Measurements from ENCODE around the gene MMP25.
"Not testable (repeated sequence)": the region's sequence is repeated elsewhere in the genome, so short reads cannot be mapped to it uniquely, and the experiment has no call there.

The MMP25 gene

GRCh38 chr16:3072148-3072547, 25.8 kb downstream of the MMP25 start:
- not testable (repeated sequence) for DNase-seq (ENCODE audit: low read depth in 2 of 2)

- DNase-seq (ENCODE audit: low read depth in 2 of 2), result not testable (repeated sequence)
These were observed 26.4 kb downstream of the MMP25 start for GRCh38 chr16:3072576-3073263.

GRCh38 chr16:3073448-3073847, 27.1 kb downstream of the MMP25 start:
- no peak for DNase-seq (ENCODE audit: low read depth in 2 of 2)

GRCh38 chr16:3074860-3075522, 28.6 kb downstream of the MMP25 start:
- DNase-seq (ENCODE audit: low read depth in 2 of 2), result peak; percentile 52 to 60

DNA sequence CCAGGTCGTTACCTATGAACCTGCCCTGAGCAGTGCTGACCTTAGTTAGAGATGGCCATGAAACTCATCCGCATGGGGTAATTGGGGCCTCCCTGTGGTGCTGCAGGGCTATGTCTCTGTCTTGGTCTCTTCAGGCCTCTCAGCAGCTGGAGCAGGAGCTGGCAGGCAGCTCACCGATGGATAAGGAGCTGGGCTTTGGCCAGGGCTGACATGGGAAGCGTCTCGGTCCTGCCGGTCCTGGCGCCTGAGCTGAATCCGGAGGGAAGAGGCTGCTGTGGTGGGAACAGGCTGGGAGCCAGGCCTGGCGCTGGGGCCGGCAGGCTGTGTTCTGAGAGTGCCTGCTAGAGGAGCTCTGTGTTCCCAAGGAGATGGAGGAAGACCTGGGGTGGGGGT, 29.2 kb downstream of the MMP25 start:
- no peak for DNase-seq (ENCODE audit: low read depth in 2 of 2)

GRCh38 chr16:3075946-3076345, 29.6 kb downstream of the MMP25 start:
- DNase-seq (ENCODE audit: low read depth in 2 of 2), result not testable (repeated sequence)

DNA sequence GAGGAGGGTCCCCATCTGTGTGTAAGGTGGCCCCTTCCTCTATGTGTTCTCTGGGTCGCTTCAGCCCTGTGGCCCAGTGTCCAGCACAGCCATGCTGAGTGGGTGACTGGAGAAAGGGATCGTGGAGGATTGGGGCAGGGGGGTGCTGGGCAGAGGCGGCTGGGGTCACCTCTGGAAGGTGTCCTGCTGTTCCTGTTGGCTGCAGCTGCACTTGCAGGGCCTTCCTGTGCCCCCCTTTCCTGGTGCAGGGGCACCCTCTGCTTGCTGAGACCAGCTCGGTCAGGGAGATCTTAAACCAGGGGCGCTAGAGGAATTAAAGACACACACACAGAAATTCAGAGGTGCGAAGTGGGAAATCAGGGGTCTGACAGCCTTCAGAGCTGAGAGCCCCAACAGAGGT, 30.2 kb downstream of the MMP25 start:
- DNase-seq (ENCODE audit: low read depth in 2 of 2), result no peak

- no peak for DNase-seq (ENCODE audit: low read depth in 2 of 2)
These were observed 33.7 kb downstream of the MMP25 start for GRCh38 chr16:3080024-3080423.

DNA sequence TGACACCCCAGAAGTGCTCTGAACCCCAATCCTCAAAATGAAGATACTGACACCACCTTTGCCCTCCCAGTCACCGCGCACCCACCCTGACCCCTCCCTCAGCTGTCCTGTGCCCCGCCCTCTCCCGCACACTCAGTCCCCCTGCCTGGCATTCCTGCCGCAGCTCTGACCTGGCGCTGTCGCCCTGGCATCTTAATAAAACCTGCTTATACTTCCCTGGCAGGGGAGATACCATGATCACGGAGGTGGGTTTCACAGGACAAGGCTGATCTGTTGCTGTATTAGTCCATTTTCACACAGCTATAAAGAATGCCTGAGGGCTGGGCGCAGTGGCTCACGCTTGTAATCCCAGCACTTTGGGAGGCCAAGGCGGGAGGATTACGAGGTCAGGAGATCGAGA, 35.6 kb downstream of the MMP25 start:
- DNase-seq (ENCODE audit: low read depth in 2 of 2), result not testable (repeated sequence)

DNA sequence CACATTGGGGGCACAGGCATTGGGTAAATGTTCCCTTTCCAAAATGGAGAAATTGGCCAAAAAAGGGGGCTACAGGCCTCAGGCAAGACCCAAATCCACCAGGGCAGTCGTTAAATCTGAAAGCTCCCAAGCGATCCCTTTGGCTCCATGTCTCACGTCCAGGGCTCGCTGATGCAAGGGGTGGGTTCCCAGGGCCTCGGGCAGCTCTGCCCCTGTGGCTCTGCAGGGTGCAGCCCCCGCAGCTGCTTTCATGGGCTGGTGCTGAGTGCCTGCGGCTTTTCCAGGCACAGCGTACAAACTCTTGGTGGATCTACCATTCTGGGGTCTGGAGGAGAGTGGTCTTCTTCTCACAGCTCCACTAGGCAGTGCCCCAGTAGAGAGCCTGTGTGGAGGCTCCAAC, 37.0 kb downstream of the MMP25 start:
- not testable (repeated sequence) for DNase-seq (ENCODE audit: low read depth in 2 of 2)

- no peak for DNase-seq (ENCODE audit: low read depth in 2 of 2)
These were observed 38.1 kb downstream of the MMP25 start for GRCh38 chr16:3084491-3084890.

DNA sequence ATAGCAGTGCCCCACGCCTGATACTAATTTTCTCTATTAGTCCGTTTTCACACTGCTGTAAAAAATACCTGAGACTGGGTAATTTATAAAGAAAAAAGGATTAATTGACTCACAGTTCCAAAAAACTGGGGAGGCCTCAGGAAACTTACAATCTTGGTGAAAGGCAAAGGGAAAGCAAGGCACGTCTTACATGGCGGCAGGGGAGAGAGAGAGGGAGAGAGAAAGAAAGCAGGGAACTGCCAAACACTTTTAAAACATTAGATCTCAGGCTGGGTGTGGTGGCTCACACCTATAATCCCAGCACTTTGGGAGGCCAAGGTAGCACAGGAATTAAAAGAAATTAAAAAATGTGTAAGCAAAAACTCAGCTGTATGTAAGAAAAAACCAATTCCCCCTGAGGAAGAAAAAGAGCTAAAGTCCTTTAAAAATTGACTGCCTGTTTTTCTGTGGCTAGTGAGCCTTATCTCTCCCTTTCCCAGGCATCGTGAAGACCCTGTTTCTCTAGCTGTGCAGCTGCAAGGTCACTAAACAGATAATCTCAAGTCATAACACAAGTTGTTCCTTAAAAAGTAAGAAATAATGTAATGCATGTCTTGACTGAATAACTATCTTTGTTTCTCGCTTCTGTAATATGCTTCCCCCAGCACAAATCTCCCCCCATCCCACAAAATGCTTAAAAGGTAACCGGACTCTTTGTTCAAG, 38.8 kb downstream of the MMP25 start:
- DNase-seq (ENCODE audit: low read depth in 2 of 2), result no peak

DNA sequence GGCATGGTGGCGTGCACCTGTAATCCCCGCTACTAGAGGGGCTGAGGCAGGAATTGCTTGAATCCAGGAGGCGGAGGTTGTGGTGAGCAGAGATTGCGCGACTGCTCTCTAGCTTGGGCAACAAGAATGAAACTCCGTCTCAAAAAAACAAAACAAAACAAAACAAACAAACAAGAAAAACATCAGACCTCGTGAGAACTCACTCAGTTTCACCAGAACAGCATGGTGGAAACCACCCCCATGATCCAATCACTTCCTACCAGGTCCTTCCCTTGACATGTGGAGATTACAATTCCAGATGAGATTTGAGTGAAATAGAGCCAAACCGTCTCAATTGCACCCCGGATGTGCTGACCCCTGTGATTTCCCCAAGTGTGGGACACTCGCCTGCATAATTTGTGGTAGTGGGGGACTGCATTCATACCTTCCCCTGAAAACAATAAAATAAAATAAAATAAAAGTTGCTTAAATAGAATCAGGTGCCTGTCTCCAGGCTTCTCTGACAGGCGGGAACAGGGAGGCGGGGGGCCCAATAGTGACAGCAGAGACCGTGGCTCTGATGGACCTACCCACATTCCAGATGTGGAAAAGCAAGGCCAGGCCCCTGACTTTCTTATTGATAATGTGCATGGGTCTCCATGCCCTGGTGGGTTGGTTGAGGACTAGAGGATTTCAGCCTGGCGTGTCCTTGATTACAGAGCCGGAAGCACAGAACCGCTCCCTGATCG, 39.7 kb downstream of the MMP25 start:
- DNase-seq (ENCODE audit: low read depth in 2 of 2), result no peak

DNA sequence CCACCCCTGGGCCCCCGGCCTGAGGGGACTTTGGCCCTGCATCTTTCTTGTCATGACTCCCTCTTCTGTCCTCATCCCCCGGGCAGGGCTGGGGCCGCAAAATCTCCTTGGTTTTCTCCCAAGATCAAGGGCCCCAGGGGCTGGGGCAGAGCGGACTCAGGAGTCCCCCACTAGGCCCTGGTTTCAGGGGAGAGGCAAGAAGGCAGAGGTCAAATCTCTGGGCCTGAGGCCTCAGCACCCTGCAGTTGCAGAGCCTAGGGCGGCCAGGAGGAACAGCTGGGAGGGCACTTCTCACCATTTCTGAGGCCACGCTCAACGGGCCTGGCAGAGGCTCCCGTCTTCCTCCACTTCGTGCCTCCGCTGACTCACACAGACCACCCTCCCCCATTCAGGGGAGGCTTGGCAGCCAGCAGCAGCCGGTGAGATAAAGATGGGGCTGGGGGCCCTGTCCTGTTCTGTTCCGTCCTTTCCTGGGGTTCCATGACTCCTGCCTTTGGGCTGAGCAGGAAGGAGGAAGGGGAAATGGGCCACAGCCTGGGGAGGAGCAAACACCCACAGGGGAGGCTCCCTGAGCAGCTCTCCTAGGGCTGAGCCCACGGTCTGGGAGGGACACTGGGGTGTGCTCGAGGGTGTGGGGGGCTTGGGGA, 40.4 kb downstream of the MMP25 start:
- no peak for DNase-seq (ENCODE audit: low read depth in 2 of 2)

GRCh38 chr16:3087243-3088235, 41.2 kb downstream of the MMP25 start:
- no peak for DNase-seq (ENCODE audit: low read depth in 2 of 2)

- DNase-seq (ENCODE audit: low read depth in 2 of 2), result no peak
These were observed 42.1 kb downstream of the MMP25 start for GRCh38 chr16:3088450-3088849.

- no peak for DNase-seq (ENCODE audit: low read depth in 2 of 2)
These were observed 42.8 kb downstream of the MMP25 start for GRCh38 chr16:3088925-3089716.

DNA sequence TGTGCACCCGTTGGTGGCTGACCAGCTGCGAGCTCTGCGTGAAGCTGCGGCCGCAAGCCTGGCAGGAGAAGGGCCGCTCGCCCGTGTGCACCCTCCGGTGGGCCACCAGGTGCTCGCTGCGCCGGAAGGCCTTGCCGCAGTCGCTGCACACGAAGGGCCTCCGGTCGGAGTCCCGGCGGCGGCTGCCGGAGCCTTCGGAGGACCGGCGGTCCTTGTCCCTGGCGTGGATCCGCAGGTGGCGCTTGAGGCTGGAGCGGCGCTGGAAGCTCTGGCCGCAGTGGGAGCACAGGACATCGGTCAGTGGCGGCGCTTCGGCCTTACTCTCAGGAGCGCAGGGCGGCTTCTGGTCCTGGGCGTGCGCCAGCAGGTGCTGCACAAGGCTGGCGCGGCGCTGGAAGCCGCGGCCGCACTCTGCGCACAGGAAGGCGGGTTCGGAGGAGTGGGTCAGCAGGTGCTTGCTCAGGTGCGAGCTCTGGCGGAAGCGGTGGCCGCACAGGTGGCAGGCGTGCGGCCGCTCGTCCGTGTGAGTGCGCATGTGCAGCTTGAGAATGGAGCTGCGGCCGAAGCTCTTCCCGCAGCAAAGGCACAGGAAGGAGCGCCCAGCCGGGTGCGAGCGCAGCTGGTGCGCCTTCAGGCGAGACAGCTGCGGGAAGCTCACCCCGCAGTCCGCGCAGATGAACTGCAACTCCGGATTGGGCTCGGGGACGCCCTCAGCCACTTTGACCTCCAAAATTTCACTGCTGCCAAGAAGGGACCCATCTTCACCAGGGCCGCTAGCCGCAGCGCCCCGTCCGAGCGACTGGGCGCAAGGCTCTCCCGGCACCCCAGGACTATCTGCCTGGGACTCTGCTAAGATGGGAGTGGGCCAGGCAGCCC, 43.6 kb downstream of the MMP25 start:
- no peak for DNase-seq (ENCODE audit: low read depth in 2 of 2)

DNA sequence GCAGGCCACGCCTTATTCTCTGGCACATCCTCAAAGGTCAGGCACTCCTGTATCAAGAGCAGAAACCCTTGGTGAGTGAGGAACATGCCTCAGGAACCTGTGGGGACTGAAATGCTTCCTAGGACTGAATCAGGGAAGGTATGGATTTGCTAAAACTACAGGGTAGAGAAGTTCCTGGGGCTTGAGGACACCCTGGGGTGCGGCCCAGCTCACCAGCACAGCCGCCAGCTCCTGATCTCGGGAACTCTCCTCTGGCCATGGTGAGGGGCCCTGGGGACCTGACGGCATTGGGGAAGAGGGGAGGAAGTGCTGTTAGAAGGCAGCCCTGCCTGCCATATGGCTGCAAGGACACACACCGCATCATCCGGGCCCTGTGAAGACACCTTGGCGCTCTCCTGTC, 45.2 kb downstream of the MMP25 start:
- DNase-seq (ENCODE audit: low read depth in 2 of 2), result no peak

Measured in stimulated activated CD8-positive, alpha-beta memory T cell treated with anti-CD3 and anti-CD28 coated beads, Interleukin-15, amount 100 ng/mL, for 4 hours (primary cell).